ENCODE measurements around the gene AGK.

AGK gene

GRCh38 chr7:141685285-141686023 lies 134.2 kb downstream of the AGK start:
- Histone ChIP-seq H3K79me1 (ENCODE audit: low read length) (no peaks in the 10 kb centered on the region), H3K27me3 (ENCODE audit: insufficient read depth, low read length) (no peaks in the 10 kb centered on the region), H4K12ac (ENCODE audit: low read depth, low read length) (no peak overlapping the region), H2BK120ac (ENCODE audit: insufficient read depth, low read length, poor library complexity) (no peak overlapping the region), H3K14ac (ENCODE audit: low read length) (no peak overlapping the region), H3K4me1 (ENCODE audit: control insufficient read depth in 1 of 2, insufficient read depth in 2 of 2, low read length in 2 of 2) (no peaks in the 10 kb centered on the region), H3K9me3 (ENCODE audit: insufficient read depth, low read depth, low read length) (no peaks in the 10 kb centered on the region), H4K8ac (ENCODE audit: low read depth, low read length) (no peak overlapping the region), H2BK5ac (ENCODE audit: low read depth, low read length, poor library complexity) (no peak overlapping the region), H3K18ac (ENCODE audit: low read length) (no peak overlapping the region), H2AK5ac (ENCODE audit: low read length) (no peak overlapping the region), H2BK12ac (ENCODE audit: low read length) (no peak overlapping the region), H2AFZ (ENCODE audit: insufficient read depth, low read length, poor library complexity) (no peak overlapping the region), H4K91ac (ENCODE audit: low read depth, low read length) (no peak overlapping the region), H3K4me2 (ENCODE audit: low read length) (no peak overlapping the region), H3K23ac (ENCODE audit: low read length) (no peak overlapping the region), H3K9ac (ENCODE audit: low read length) (no peak overlapping the region), H3K36me3 (ENCODE audit: control insufficient read depth in 1 of 2, insufficient read depth in 2 of 2, low read length in 2 of 2) (peaks cover 5 to 17% of the 10 kb centered on the region in 2 experiments), H3K4ac (ENCODE audit: low read depth, low read length) (no peak overlapping the region), H3K27ac (ENCODE audit: low read depth, low read length) (no peak overlapping the region), H3K79me2 (ENCODE audit: control insufficient read depth, insufficient read depth, low read length, poor library complexity) (no peaks in the 10 kb centered on the region), H3K4me3 (ENCODE audit: low read depth, low read length) (peak overlapping the region; percentile 4)
- no CpG with 5 or more reads among the region's 27 CpGs for whole genome bisulfite sequencing (ENCODE audit: extremely low coverage, insufficient coverage, insufficient read length)
- DNase-seq, result no peak

- H2BK120ac ChIP-seq (ENCODE audit: insufficient read depth, low read length, poor library complexity), result no peak overlapping the region
- H3K23ac ChIP-seq (ENCODE audit: low read length), result no peak overlapping the region
- WGBS (ENCODE audit: extremely low coverage, insufficient coverage, insufficient read length), result no CpG with 5 or more reads among the region's 3 CpGs
- no peaks in the 10 kb centered on the region for H3K27me3 ChIP-seq (ENCODE audit: insufficient read depth, low read length)
- H3K79me1 ChIP-seq (ENCODE audit: low read length), result no peaks in the 10 kb centered on the region
- DNase-seq, result no peak
- no peak overlapping the region for H3K18ac ChIP-seq (ENCODE audit: low read length)
- no peaks in the 10 kb centered on the region for H3K4me1 ChIP-seq (ENCODE audit: control insufficient read depth in 1 of 2, insufficient read depth in 2 of 2, low read length in 2 of 2)
- peaks cover 5 to 14% of the 10 kb centered on the region in 2 experiments for H3K36me3 ChIP-seq (ENCODE audit: control insufficient read depth in 1 of 2, insufficient read depth in 2 of 2, low read length in 2 of 2)
- H4K91ac ChIP-seq (ENCODE audit: low read depth, low read length), result no peak overlapping the region
- H3K79me2 ChIP-seq (ENCODE audit: control insufficient read depth, insufficient read depth, low read length, poor library complexity), result no peaks in the 10 kb centered on the region
- no peak overlapping the region for H2AK5ac ChIP-seq (ENCODE audit: low read length)
- H4K8ac ChIP-seq (ENCODE audit: low read depth, low read length), result no peak overlapping the region
- H2BK12ac ChIP-seq (ENCODE audit: low read length), result no peak overlapping the region
- no peak overlapping the region for H3K27ac ChIP-seq (ENCODE audit: low read depth, low read length)
- no peak overlapping the region for H3K4me3 ChIP-seq (ENCODE audit: low read depth, low read length)
- H2AFZ ChIP-seq (ENCODE audit: insufficient read depth, low read length, poor library complexity), result no peak overlapping the region
- no peaks in the 10 kb centered on the region for H3K9me3 ChIP-seq (ENCODE audit: insufficient read depth, low read depth, low read length)
- no peak overlapping the region for H3K9ac ChIP-seq (ENCODE audit: low read length)
- no peak overlapping the region for H3K14ac ChIP-seq (ENCODE audit: low read length)
- no peak overlapping the region for H2BK5ac ChIP-seq (ENCODE audit: low read depth, low read length, poor library complexity)
- no peak overlapping the region for H4K12ac ChIP-seq (ENCODE audit: low read depth, low read length)
- H3K4ac ChIP-seq (ENCODE audit: low read depth, low read length), result no peak overlapping the region
- no peak overlapping the region for H3K4me2 ChIP-seq (ENCODE audit: low read length)
Observed at GRCh38 chr7:141686074-141686473, 134.9 kb downstream of the AGK start.

GRCh38 chr7:141686670-141687069 lies 135.5 kb downstream of the AGK start:
- H3K9me3 ChIP-seq (ENCODE audit: insufficient read depth, low read depth, low read length), result no peaks in the 10 kb centered on the region
- no peak overlapping the region for H3K23ac ChIP-seq (ENCODE audit: low read length)
- H3K4ac ChIP-seq (ENCODE audit: low read depth, low read length), result no peak overlapping the region
- peak; percentile 17 to 63 for DNase-seq
- H2BK12ac ChIP-seq (ENCODE audit: low read length), result no peak overlapping the region
- no peak overlapping the region for H2BK5ac ChIP-seq (ENCODE audit: low read depth, low read length, poor library complexity)
- no CpG with 5 or more reads among the region's 6 CpGs for WGBS (ENCODE audit: extremely low coverage, insufficient coverage, insufficient read length)
- no peaks in the 10 kb centered on the region for H3K4me1 ChIP-seq (ENCODE audit: control insufficient read depth in 1 of 2, insufficient read depth in 2 of 2, low read length in 2 of 2)
- no peak overlapping the region for H3K18ac ChIP-seq (ENCODE audit: low read length)
- no peak overlapping the region for H3K14ac ChIP-seq (ENCODE audit: low read length)
- H3K27ac ChIP-seq (ENCODE audit: low read depth, low read length), result no peak overlapping the region
- H2BK120ac ChIP-seq (ENCODE audit: insufficient read depth, low read length, poor library complexity), result no peak overlapping the region
- H3K9ac ChIP-seq (ENCODE audit: low read length), result no peak overlapping the region
- no peak overlapping the region for H3K4me3 ChIP-seq (ENCODE audit: low read depth, low read length)
- H3K79me1 ChIP-seq (ENCODE audit: low read length), result no peaks in the 10 kb centered on the region
- no peak overlapping the region for H4K12ac ChIP-seq (ENCODE audit: low read depth, low read length)
- H2AFZ ChIP-seq (ENCODE audit: insufficient read depth, low read length, poor library complexity), result no peak overlapping the region
- no peak overlapping the region for H3K4me2 ChIP-seq (ENCODE audit: low read length)
- no peak overlapping the region for H4K8ac ChIP-seq (ENCODE audit: low read depth, low read length)
- H3K36me3 ChIP-seq (ENCODE audit: control insufficient read depth in 1 of 2, insufficient read depth in 2 of 2, low read length in 2 of 2), result peaks cover 5 to 14% of the 10 kb centered on the region in 2 experiments
- no peak overlapping the region for H2AK5ac ChIP-seq (ENCODE audit: low read length)
- H4K91ac ChIP-seq (ENCODE audit: low read depth, low read length), result no peak overlapping the region
- no peaks in the 10 kb centered on the region for H3K79me2 ChIP-seq (ENCODE audit: control insufficient read depth, insufficient read depth, low read length, poor library complexity)
- H3K27me3 ChIP-seq (ENCODE audit: insufficient read depth, low read length), result no peaks in the 10 kb centered on the region

- no peak overlapping the region for H3K4me3 ChIP-seq (ENCODE audit: low read depth, low read length)
- H3K4me1 ChIP-seq (ENCODE audit: control insufficient read depth in 1 of 2, insufficient read depth in 2 of 2, low read length in 2 of 2), result no peaks in the 10 kb centered on the region
- H2AFZ ChIP-seq (ENCODE audit: insufficient read depth, low read length, poor library complexity), result no peak overlapping the region
- peaks cover 5 to 11% of the 10 kb centered on the region in 2 experiments for H3K36me3 ChIP-seq (ENCODE audit: control insufficient read depth in 1 of 2, insufficient read depth in 2 of 2, low read length in 2 of 2)
- no peak overlapping the region for H2AK5ac ChIP-seq (ENCODE audit: low read length)
- no peaks in the 10 kb centered on the region for H3K9me3 ChIP-seq (ENCODE audit: insufficient read depth, low read depth, low read length)
- no peak overlapping the region for H3K9ac ChIP-seq (ENCODE audit: low read length)
- H4K91ac ChIP-seq (ENCODE audit: low read depth, low read length), result no peak overlapping the region
- no peak overlapping the region for H4K8ac ChIP-seq (ENCODE audit: low read depth, low read length)
- DNase-seq, result no peak
- no peak overlapping the region for H3K23ac ChIP-seq (ENCODE audit: low read length)
- H3K4me2 ChIP-seq (ENCODE audit: low read length), result no peak overlapping the region
- H2BK5ac ChIP-seq (ENCODE audit: low read depth, low read length, poor library complexity), result no peak overlapping the region
- H3K14ac ChIP-seq (ENCODE audit: low read length), result no peak overlapping the region
- no peak overlapping the region for H2BK120ac ChIP-seq (ENCODE audit: insufficient read depth, low read length, poor library complexity)
- no peaks in the 10 kb centered on the region for H3K79me2 ChIP-seq (ENCODE audit: control insufficient read depth, insufficient read depth, low read length, poor library complexity)
- H3K27ac ChIP-seq (ENCODE audit: low read depth, low read length), result no peak overlapping the region
- no peak overlapping the region for H2BK12ac ChIP-seq (ENCODE audit: low read length)
- H3K4ac ChIP-seq (ENCODE audit: low read depth, low read length), result no peak overlapping the region
- H3K79me1 ChIP-seq (ENCODE audit: low read length), result no peaks in the 10 kb centered on the region
- H3K27me3 ChIP-seq (ENCODE audit: insufficient read depth, low read length), result no peaks in the 10 kb centered on the region
- H3K18ac ChIP-seq (ENCODE audit: low read length), result no peak overlapping the region
- H4K12ac ChIP-seq (ENCODE audit: low read depth, low read length), result no peak overlapping the region
- no CpG with 5 or more reads among the region's 5 CpGs for WGBS (ENCODE audit: extremely low coverage, insufficient coverage, insufficient read length)
Observed at GRCh38 chr7:141688043-141688442, 136.8 kb downstream of the AGK start.

All from trophoblast cell (in vitro differentiated cells and primary cell).